Measurements from ENCODE around the gene CHD6. TPM values are rescaled to one million over a fixed set of nuclear protein-coding genes. Genes with fewer than 3 reads are reported as not detected.

Gene CHD6
- polyA plus RNA-seq, 3 donors: 44.6 to 53.8 (median 47.4) TPM

GRCh38 chr20:41358230-41358629 is 259.9 kb downstream of the CHD6 start:
- DNase-seq (ENCODE audit: low read depth in 3 of 3, low spot score in 2 of 3): no peak

DNA sequence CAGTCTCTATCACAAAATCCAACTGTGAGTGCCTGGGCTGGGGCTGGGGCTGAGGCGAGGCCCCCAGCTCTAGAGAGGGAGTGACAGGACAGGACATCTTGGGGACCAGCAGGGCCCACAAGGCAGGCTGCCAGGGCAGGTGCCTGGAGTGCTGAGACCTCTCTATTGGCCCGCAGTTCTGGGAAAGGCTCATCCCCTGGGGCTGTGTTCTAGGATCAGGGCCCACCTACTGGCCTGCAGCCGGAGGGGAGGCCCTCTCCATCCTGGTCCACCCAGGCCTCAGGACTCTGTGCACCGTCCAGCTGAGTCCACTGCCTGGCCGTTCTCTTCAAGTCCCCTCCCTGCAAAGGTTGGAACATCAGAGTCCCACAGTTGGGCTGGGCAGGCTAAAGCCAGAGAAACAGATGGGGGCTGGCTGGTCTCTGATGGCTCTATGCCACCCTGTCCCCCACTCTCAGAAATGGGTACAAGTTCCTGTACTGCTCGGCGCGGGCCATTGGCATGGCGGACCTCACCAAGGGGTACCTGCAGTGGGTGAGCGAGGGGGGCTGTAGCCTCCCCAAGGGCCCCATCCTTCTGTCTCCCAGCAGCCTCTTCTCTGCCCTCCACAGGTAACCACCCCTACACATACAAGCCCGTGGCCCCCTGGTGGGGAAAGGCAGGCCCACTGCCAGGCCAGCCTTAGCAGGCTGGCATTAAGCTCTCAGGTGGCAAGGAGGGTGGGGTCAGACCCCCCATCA is 260.6 kb downstream of the CHD6 start:
- DNase-seq (ENCODE audit: low read depth in 3 of 3, low spot score in 2 of 3): no peak

GRCh38 chr20:41356951-41357350 is 261.2 kb downstream of the CHD6 start:
- DNase-seq (ENCODE audit: low read depth in 3 of 3, low spot score in 2 of 3): no peak

DNA sequence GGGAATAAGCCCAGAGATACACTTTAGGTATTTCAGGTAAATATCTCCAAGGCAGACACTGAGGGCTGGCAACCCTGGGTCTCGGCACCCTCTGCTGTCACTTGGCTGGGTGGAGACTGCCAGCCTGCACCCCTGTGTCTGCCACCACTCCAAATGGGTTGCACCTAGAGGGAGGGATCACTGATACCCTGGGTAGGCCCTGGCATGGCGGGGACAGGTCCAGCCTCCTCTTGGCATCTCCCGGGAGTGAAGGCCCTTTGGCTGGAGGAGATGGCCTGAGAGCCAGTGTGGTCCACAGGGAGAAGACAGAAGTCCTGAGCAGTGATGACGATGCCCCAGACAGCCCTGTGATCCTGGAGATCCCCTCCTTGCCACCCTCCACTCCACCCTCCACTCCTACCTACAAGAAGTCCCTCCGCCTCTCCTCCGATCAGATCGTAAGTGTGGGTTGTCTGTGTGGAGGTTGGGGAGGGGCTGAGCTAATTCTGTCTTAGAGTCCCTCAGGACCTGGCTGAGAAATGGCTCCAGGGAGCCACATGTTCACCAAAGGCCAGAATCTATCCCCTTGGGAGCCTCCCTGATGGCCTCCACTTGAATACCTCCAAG is 262.5 kb downstream of the CHD6 start:
- DNase-seq (ENCODE audit: low read depth in 3 of 3, low spot score in 2 of 3): no peak

GRCh38 chr20:41355192-41355591 is 263.0 kb downstream of the CHD6 start:
- DNase-seq (ENCODE audit: low read depth in 3 of 3, low spot score in 2 of 3): no peak

- no peak for DNase-seq (ENCODE audit: low read depth in 3 of 3, low spot score in 2 of 3)
These were observed 264.6 kb downstream of the CHD6 start for GRCh38 chr20:41353530-41353929.

GRCh38 chr20:41352666-41353065 is 265.5 kb downstream of the CHD6 start:
- DNase-seq (ENCODE audit: low read depth in 3 of 3, low spot score in 2 of 3): no peak

GRCh38 chr20:41352106-41352505 is 266.1 kb downstream of the CHD6 start:
- no peak for DNase-seq (ENCODE audit: low read depth in 3 of 3, low spot score in 2 of 3)

All from right renal cortex interstitium (tissue), 3 donors.